ENCODE results near the gene ELOVL2. TPM values are rescaled to one million over a fixed set of nuclear protein-coding genes. Genes with fewer than 3 reads are reported as not detected.

ELOVL2 gene
- total and polyA plus RNA-seq, 2 donors (not counting 1 experiment from before 2014, with no cell fraction given) = not detected

DNA sequence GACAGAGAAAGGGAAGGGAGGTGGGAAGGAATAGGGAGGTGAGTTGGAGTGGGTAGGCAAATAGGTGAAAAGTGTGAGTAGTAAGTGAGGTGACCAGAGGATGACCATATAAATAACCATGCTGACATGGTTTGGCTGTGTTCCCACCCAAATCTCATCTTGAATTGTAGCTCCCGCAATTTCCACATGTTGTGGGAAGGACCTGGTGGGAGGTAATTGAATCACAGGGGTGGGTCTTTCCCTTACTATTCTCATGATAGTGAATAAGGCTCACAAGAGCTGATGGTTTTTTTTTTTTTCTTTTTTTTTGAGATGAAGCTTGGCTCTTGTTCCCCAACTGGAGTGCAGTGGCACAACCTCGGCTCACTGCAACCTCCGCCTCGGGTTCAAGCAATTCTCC is 28.0 kb upstream of the ELOVL2 start:
- H3K79me2 ChIP-seq (ENCODE audit: control insufficient read depth, insufficient read depth, low read length) = no peaks in the 10 kb centered on the region
- WGBS (ENCODE audit: insufficient coverage) = 100% methylated on average over 2 of the region's 4 CpGs
- no peak overlapping the region for H2AFZ ChIP-seq (ENCODE audit: insufficient read depth, low read depth, low read length, poor library complexity, severe bottlenecking)
- H3K27ac ChIP-seq (ENCODE audit: low read length in 2 of 2) = no peak overlapping the region
- no peaks in the 10 kb centered on the region for H3K9me3 ChIP-seq (ENCODE audit: control extremely low read depth in 1 of 3, control insufficient read depth in 2 of 3, insufficient read depth in 1 of 3, low read length in 2 of 3)
- no peak overlapping the region for H3K4me2 ChIP-seq (replicated peaks; ENCODE audit: low read depth, low read length, poor library complexity, severe bottlenecking)
- Mint-ChIP-seq H3K27ac (no peak overlapping the region), H3K9me3 (ENCODE audit: insufficient read depth) (no peaks in the 10 kb centered on the region), H3K27me3 (no peaks in the 10 kb centered on the region), H3K4me1 (no peaks in the 10 kb centered on the region), H3K4me3 (no peak overlapping the region)
- no peaks in the 10 kb centered on the region for H3K27me3 ChIP-seq (replicated peaks in 1 of 4; ENCODE audit: control extremely low read depth in 1 of 4, control insufficient read depth in 3 of 4, insufficient read depth in 4 of 4, low read length in 3 of 4)
- intact Hi-C loops (cut with micrococcal nuclease) = no loop called here
- H4K20me1 ChIP-seq (ENCODE audit: control insufficient read depth, insufficient read depth, low read length, poor library complexity, severe bottlenecking) = no peaks in the 10 kb centered on the region
- DNase-seq = no peak
- H3K4me3 ChIP-seq (ENCODE audit: control extremely low read depth in 1 of 5, extremely low read depth in 1 of 5, insufficient read depth in 1 of 5, low read depth in 2 of 5, low read length in 4 of 5) = no peak overlapping the region
- H3K9ac ChIP-seq (ENCODE audit: low read length) = no peak overlapping the region
- H3K4me1 ChIP-seq (ENCODE audit: control insufficient read depth in 2 of 2, insufficient read depth in 2 of 2, low read length in 2 of 2) = no peaks in the 10 kb centered on the region
- no peaks in the 10 kb centered on the region for H3K36me3 ChIP-seq (replicated peaks in 1 of 2; ENCODE audit: control extremely low read depth in 1 of 2, control insufficient read depth in 1 of 2, extremely low read depth in 1 of 2, insufficient read depth in 2 of 2, low read length in 1 of 2)
- ATAC-seq (ENCODE audit: low read depth) = no peak
- no peak for TF ChIP-seq EZH2 (IDR thresholded peaks at IDR 0.05; ENCODE audit: borderline replicate concordance, insufficient read depth, low read depth, low read length, poor library complexity, severe bottlenecking)
- TF ChIP-seq, protein P1, sequence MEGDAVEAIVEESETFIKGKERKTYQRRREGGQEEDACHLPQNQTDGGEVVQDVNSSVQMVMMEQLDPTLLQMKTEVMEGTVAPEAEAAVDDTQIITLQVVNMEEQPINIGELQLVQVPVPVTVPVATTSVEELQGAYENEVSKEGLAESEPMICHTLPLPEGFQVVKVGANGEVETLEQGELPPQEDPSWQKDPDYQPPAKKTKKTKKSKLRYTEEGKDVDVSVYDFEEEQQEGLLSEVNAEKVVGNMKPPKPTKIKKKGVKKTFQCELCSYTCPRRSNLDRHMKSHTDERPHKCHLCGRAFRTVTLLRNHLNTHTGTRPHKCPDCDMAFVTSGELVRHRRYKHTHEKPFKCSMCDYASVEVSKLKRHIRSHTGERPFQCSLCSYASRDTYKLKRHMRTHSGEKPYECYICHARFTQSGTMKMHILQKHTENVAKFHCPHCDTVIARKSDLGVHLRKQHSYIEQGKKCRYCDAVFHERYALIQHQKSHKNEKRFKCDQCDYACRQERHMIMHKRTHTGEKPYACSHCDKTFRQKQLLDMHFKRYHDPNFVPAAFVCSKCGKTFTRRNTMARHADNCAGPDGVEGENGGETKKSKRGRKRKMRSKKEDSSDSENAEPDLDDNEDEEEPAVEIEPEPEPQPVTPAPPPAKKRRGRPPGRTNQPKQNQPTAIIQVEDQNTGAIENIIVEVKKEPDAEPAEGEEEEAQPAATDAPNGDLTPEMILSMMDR (IDR thresholded peaks at IDR 0.05) = no peak
- ChIA-PET POLR2A (no interaction called here), CTCF (interaction anchor here (0.7 to 5.0 kb wide), 4 partner anchors 35 to 423 kb away, joined by 3 to 42 read pairs (median 7); no protein-coding TSS in a partner anchor)

DNA sequence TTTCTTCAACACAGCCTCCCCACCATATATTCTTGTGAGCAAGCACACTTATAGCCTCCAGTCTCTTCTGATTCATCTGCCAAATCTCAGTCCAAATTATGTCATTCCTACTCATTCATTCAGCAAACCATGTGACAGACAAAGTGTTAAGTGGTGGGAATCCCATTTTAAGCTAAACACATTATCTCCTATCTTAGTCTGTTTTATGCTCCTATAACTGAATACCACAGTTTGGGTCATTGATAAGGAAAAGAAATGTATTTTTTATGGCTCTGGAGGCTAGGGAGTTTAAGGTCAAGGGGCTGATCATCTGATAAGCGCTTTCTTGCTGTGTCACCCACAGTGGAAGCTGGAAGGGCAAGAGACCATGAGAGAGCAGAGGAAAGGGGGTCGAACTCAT is 25.7 kb upstream of the ELOVL2 start:
- POLR2A ChIA-PET = no interaction called here

More for the DNA sequence above, 25.7 kb upstream of the ELOVL2 start:
- H3K4me1 ChIP-seq (ENCODE audit: control insufficient read depth in 2 of 2, insufficient read depth in 2 of 2, low read length in 2 of 2) = no peaks in the 10 kb centered on the region
- H3K9me3 Mint-ChIP-seq (ENCODE audit: insufficient read depth) = no peaks in the 10 kb centered on the region
- H3K9me3 ChIP-seq (ENCODE audit: control extremely low read depth in 1 of 3, control insufficient read depth in 2 of 3, insufficient read depth in 1 of 3, low read length in 2 of 3) = no peaks in the 10 kb centered on the region
- no peak for ATAC-seq (ENCODE audit: low read depth)
- CTCF ChIA-PET = interaction anchor here (0.8 to 5.0 kb wide), 9 partner anchors 15 to 589 kb away, joined by 3 to 60 read pairs (median 5); no protein-coding TSS in a partner anchor
- H3K27me3 ChIP-seq (replicated peaks in 1 of 4; ENCODE audit: control extremely low read depth in 1 of 4, control insufficient read depth in 3 of 4, insufficient read depth in 4 of 4, low read length in 3 of 4) = no peaks in the 10 kb centered on the region
- H3K27ac Mint-ChIP-seq = no peak overlapping the region
- no peaks in the 10 kb centered on the region for H3K79me2 ChIP-seq (ENCODE audit: control insufficient read depth, insufficient read depth, low read length)
- no peak for TF ChIP-seq EZH2 (IDR thresholded peaks at IDR 0.05; ENCODE audit: borderline replicate concordance, insufficient read depth, low read depth, low read length, poor library complexity, severe bottlenecking)
- TF ChIP-seq, protein P1 (IDR thresholded peaks at IDR 0.05) = no peak
- peaks cover 3% of the 10 kb centered on the region for H3K27me3 Mint-ChIP-seq
- intact Hi-C loops (cut with micrococcal nuclease) = loop anchor here (1.0 to 5.0 kb wide), 2 partner anchors 115 to 267 kb away; no protein-coding TSS in a partner anchor
- DNase-seq = no peak
- H3K4me3 Mint-ChIP-seq = no peak overlapping the region
- H3K36me3 ChIP-seq (replicated peaks in 1 of 2; ENCODE audit: control extremely low read depth in 1 of 2, control insufficient read depth in 1 of 2, extremely low read depth in 1 of 2, insufficient read depth in 2 of 2, low read length in 1 of 2) = no peaks in the 10 kb centered on the region
- no peak overlapping the region for H3K9ac ChIP-seq (ENCODE audit: low read length)
- no peaks in the 10 kb centered on the region for H4K20me1 ChIP-seq (ENCODE audit: control insufficient read depth, insufficient read depth, low read length, poor library complexity, severe bottlenecking)
- WGBS (ENCODE audit: insufficient coverage) = no CpG with 5 or more reads among the region's 2 CpGs
- H2AFZ ChIP-seq (ENCODE audit: insufficient read depth, low read depth, low read length, poor library complexity, severe bottlenecking) = no peak overlapping the region
- H3K4me2 ChIP-seq (replicated peaks; ENCODE audit: low read depth, low read length, poor library complexity, severe bottlenecking) = no peak overlapping the region
- H3K27ac ChIP-seq (ENCODE audit: low read length in 2 of 2) = no peak overlapping the region
- H3K4me3 ChIP-seq (ENCODE audit: control extremely low read depth in 1 of 5, extremely low read depth in 1 of 5, insufficient read depth in 1 of 5, low read depth in 2 of 5, low read length in 4 of 5) = no peak overlapping the region
- H3K4me1 Mint-ChIP-seq = no peaks in the 10 kb centered on the region

Data from B cell (primary cell).